Measurements from ENCODE around the gene AOPEP.

- no peak for TF ChIP-seq CTCF (IDR thresholded peaks at IDR 0.05)
- no peak for TF ChIP-seq POLR2AphosphoS5 (IDR thresholded peaks at IDR 0.05)
- no peak for TF ChIP-seq POLR2A (IDR thresholded peaks at IDR 0.05)
- no peak for TF ChIP-seq EP300 (IDR thresholded peaks at IDR 0.05)
These were observed 384.5 kb downstream of the AOPEP start for GRCh38 chr9:95110921-95111525.

Data from gastroesophageal sphincter (tissue), 3 donors.